ENCODE data around the gene SLC6A9.
A peak's percentile ranks its signal among the peaks of the same experiment; 100 is the strongest.

SLC6A9 gene

GRCh38 chr1:44032170-44032790 lies 1.0 kb upstream of the SLC6A9 start:
- no peak for DNase-seq (ENCODE audit: low read depth)
- no peak overlapping the region for H3K4me3 ChIP-seq (ENCODE audit: control insufficient read depth, low read depth, low read length)
- TF ChIP-seq CTCF (IDR thresholded peaks at IDR 0.05; ENCODE audit: control insufficient read depth, insufficient read depth, low read depth, low read length, missing control alignments): no peak

- H3K4me3 ChIP-seq (ENCODE audit: control insufficient read depth, low read depth, low read length): peak overlapping the region; percentile 95
- TF ChIP-seq CTCF (IDR thresholded peaks at IDR 0.05; ENCODE audit: control insufficient read depth, insufficient read depth, low read depth, low read length, missing control alignments): peak; percentile 7
- no peak for DNase-seq (ENCODE audit: low read depth)
These were observed 534 bp downstream of the SLC6A9 start for GRCh38 chr1:44030605-44031251.

- TF ChIP-seq CTCF (IDR thresholded peaks at IDR 0.05; ENCODE audit: control insufficient read depth, insufficient read depth, low read depth, low read length, missing control alignments): no peak
- H3K4me3 ChIP-seq (ENCODE audit: control insufficient read depth, low read depth, low read length): peak overlapping the region; percentile 95
- no peak for DNase-seq (ENCODE audit: low read depth)
These were observed 1.2 kb downstream of the SLC6A9 start for GRCh38 chr1:44029911-44030604.

- H3K4me3 ChIP-seq (ENCODE audit: control insufficient read depth, low read depth, low read length): peak overlapping the region; percentile 95
- TF ChIP-seq CTCF (IDR thresholded peaks at IDR 0.05; ENCODE audit: control insufficient read depth, insufficient read depth, low read depth, low read length, missing control alignments): peak; percentile 4
- DNase-seq (ENCODE audit: low read depth): no peak
These were observed 1.9 kb downstream of the SLC6A9 start for GRCh38 chr1:44029260-44029910.

- DNase-seq (ENCODE audit: low read depth): no peak
- TF ChIP-seq CTCF (IDR thresholded peaks at IDR 0.05; ENCODE audit: control insufficient read depth, insufficient read depth, low read depth, low read length, missing control alignments): no peak
- no peak overlapping the region for H3K4me3 ChIP-seq (ENCODE audit: control insufficient read depth, low read depth, low read length)
These were observed 3.9 kb downstream of the SLC6A9 start for GRCh38 chr1:44027320-44027719.

GRCh38 chr1:44025816-44026215 lies 5.4 kb downstream of the SLC6A9 start:
- TF ChIP-seq CTCF (IDR thresholded peaks at IDR 0.05; ENCODE audit: control insufficient read depth, insufficient read depth, low read depth, low read length, missing control alignments): no peak
- DNase-seq (ENCODE audit: low read depth): no peak

More at GRCh38 chr1:44025816-44026215, 5.4 kb downstream of the SLC6A9 start:
- H3K4me3 ChIP-seq (ENCODE audit: control insufficient read depth, low read depth, low read length): no peak overlapping the region

All from AG09309 (cell line).